Muscle layer of colon (tissue), 2 donors: ENCODE measurements around the gene PSMA6.
"Not testable (repeated sequence)": the region's sequence is repeated elsewhere in the genome, so short reads cannot be mapped to it uniquely, and the experiment has no call there.

ENCODE experiments used
- H3K27ac ChIP-seq: one replicate; pipeline ENCODE4 v1.7.0; 2013; ENCODE audit warnings: low read depth, mild to moderate bottlenecking, low read length, moderate library complexity
- H3K27me3 ChIP-seq, 2 donors: one replicate each; pipeline ENCODE4 v1.7.0; 2013; ENCODE audit warnings: low read length in 2 of 2, mild to moderate bottlenecking in 2 of 2; ENCODE audit not compliant: insufficient read depth in 2 of 2, control insufficient read depth in 1 of 2
- H3K36me3 ChIP-seq: one replicate; pipeline ENCODE4 v1.7.0; 2013; ENCODE audit warnings: mild to moderate bottlenecking, low read length; ENCODE audit not compliant: insufficient read depth
- H3K4me1 ChIP-seq: one replicate; pipeline ENCODE4 v1.7.0; 2013; ENCODE audit warnings: mild to moderate bottlenecking, low read length; ENCODE audit not compliant: insufficient read depth
- H3K4me3 ChIP-seq, 2 donors: one replicate each; pipeline ENCODE4 v1.7.0; 2013; ENCODE audit warnings: low read length in 2 of 2, low read depth in 1 of 2, mild to moderate bottlenecking in 1 of 2, moderate library complexity in 1 of 2
- H3K9ac ChIP-seq: one replicate; pipeline ENCODE4 v1.7.0; 2013; ENCODE audit warnings: low read length
- H3K9me3 ChIP-seq: one replicate; pipeline ENCODE4 v1.7.0; 2013; ENCODE audit warnings: mild to moderate bottlenecking, low read length
- donor health status: abdominal sarcoma.
- donor health status: Adenocarcinoma of cecum.

Gene PSMA6

GRCh38 chr14:35349496-35350365 lies 57.5 kb downstream of the PSMA6 start:
- Histone ChIP-seq H3K36me3 (no peaks in the 10 kb centered on the region), H3K27me3 (no peaks in the 10 kb centered on the region), H3K4me1 (no peaks in the 10 kb centered on the region), H3K27ac (no peak overlapping the region), H3K4me3 (no peak overlapping the region), H3K9me3 (no peaks in the 10 kb centered on the region), H3K9ac (no peak overlapping the region)

- Histone ChIP-seq H3K4me3 (no peak overlapping the region), H3K27me3 (no peaks in the 10 kb centered on the region), H3K9ac (no peak overlapping the region), H3K36me3 (no peaks in the 10 kb centered on the region), H3K9me3 (no peaks in the 10 kb centered on the region), H3K27ac (no peak overlapping the region), H3K4me1 (no peaks in the 10 kb centered on the region)
Observed at GRCh38 chr14:35351497-35351896, 59.3 kb downstream of the PSMA6 start.

DNA sequence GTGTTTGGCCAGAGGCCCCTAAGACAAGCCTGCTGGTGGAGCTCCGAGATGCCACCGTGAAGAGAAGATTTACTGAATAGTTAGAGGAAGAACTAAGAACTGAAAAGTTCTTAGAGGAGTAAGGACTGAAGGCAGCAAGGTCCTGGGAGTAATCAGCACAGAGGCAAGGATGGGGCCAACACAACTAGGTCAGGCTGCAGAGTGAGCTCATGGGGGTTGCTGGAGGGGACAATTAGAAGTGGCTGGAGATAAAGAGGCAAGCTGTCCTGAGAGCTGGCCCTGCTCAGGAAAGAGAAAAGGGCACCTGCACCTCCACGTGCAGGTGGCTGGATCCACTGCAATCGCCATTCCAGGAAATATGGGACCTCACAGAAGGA lies 59.7 kb downstream of the PSMA6 start:
- no peaks in the 10 kb centered on the region for H3K4me1 ChIP-seq
- H3K9ac ChIP-seq = no peak overlapping the region
- H3K27ac ChIP-seq = no peak overlapping the region
- H3K36me3 ChIP-seq = no peaks in the 10 kb centered on the region
- H3K4me3 ChIP-seq = no peak overlapping the region
- H3K27me3 ChIP-seq = no peaks in the 10 kb centered on the region
- H3K9me3 ChIP-seq = no peaks in the 10 kb centered on the region

GRCh38 chr14:35352274-35353233 lies 60.4 kb downstream of the PSMA6 start:
- no peak overlapping the region for H3K27ac ChIP-seq
- no peaks in the 10 kb centered on the region for H3K4me1 ChIP-seq
- H3K36me3 ChIP-seq = no peaks in the 10 kb centered on the region
- H3K9ac ChIP-seq = no peak overlapping the region
- H3K9me3 ChIP-seq = no peaks in the 10 kb centered on the region
- H3K4me3 ChIP-seq = no peak overlapping the region
- H3K27me3 ChIP-seq = no peaks in the 10 kb centered on the region

DNA sequence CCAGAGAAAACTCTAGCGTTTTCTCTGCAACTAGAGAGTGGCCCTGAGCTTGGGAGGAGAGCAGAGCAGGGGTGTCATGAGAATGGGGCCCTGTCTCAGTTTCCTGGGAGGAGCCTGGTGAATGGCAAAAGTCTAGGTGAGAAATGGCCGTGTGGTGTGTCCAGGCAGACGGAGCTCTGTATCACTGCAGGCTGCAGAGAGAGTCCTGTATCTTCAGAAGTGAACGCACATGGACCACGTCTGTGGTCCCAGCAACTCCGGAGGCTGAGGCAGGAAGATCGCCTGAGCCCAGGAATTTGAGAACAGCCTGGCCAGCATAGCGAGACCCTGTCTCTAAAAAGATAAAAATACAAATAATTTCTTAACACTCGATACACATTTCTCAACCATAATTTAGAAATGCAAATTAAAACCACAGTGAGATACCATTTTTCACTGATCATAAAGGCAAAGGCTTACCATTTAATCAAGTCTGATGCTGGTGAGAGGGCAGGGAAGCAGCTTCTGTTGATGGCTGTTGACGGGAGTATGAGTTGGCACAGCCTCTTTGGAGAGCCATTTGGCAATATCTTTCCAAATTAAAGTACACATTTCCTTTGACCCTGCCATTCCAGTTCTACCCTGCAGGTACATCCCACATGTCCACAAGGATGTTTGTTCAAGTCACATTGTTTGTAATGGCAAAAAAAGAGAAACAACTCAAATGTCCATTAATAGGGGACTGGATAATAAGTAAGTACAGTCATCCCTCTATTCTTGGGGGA lies 61.4 kb downstream of the PSMA6 start:
- H3K27ac ChIP-seq = no peak overlapping the region
- H3K9me3 ChIP-seq = no peaks in the 10 kb centered on the region
- no peaks in the 10 kb centered on the region for H3K27me3 ChIP-seq
- no peaks in the 10 kb centered on the region for H3K4me1 ChIP-seq
- H3K36me3 ChIP-seq = no peaks in the 10 kb centered on the region
- H3K4me3 ChIP-seq = no peak overlapping the region
- no peak overlapping the region for H3K9ac ChIP-seq

DNA sequence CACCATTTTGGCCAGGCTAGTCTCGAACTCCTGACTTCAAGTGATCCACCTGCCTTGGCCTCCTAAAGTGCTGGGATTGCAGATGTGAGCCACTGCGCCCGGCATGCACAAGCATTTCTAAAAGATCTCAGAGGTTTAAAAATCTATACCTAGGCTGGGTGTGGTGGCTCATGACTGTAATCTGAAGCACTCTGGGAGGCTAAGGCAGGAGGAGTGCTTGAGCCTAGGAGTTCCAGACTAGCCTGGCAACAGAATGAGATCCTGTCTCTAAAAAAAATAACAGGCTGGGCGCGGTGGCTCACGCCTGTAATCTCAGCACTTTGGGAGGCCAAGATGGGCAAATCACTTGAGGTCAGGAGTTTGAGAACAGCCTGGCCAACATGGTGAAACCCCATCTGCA lies 63.1 kb downstream of the PSMA6 start:
- H3K9ac ChIP-seq, H3K36me3 ChIP-seq, H3K27me3 ChIP-seq, H3K4me1 ChIP-seq, H3K9me3 ChIP-seq, H3K27ac ChIP-seq, H3K4me3 ChIP-seq: not testable (repeated sequence)

GRCh38 chr14:35355981-35356841 lies 64.0 kb downstream of the PSMA6 start:
- H3K9ac ChIP-seq = no peak overlapping the region
- no peaks in the 10 kb centered on the region for H3K4me1 ChIP-seq
- no peaks in the 10 kb centered on the region for H3K27me3 ChIP-seq
- H3K9me3 ChIP-seq = no peaks in the 10 kb centered on the region
- H3K27ac ChIP-seq = no peak overlapping the region
- no peaks in the 10 kb centered on the region for H3K36me3 ChIP-seq
- H3K4me3 ChIP-seq = no peak overlapping the region

- not testable (repeated sequence) for H3K9me3 ChIP-seq, H3K9ac ChIP-seq, H3K4me3 ChIP-seq, H3K27ac ChIP-seq, H3K4me1 ChIP-seq, H3K27me3 ChIP-seq, H3K36me3 ChIP-seq
Observed at GRCh38 chr14:35359655-35360054, 67.5 kb downstream of the PSMA6 start.

DNA sequence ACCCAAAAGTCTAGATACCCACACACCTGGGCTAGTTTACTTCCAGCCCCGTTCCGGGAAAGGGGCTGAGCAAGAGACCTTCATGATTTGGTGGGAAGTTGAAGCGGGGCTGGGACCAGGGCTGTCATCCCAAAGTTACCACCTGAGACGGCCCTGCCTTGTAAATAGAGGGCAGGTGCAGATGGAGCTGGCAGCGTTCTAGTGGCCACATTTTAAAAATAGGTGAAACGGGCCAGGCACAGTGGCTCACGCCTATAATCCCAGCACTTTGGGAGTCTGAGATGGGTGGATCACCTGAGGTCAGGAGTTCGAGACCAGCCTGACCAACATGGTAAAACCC lies 68.9 kb downstream of the PSMA6 start:
- H3K9me3 ChIP-seq = no peaks in the 10 kb centered on the region
- no peaks in the 10 kb centered on the region for H3K36me3 ChIP-seq
- no peak overlapping the region for H3K4me3 ChIP-seq
- H3K27me3 ChIP-seq = no peaks in the 10 kb centered on the region
- no peak overlapping the region for H3K9ac ChIP-seq
- H3K4me1 ChIP-seq = peaks cover 11% of the 10 kb centered on the region
- no peak overlapping the region for H3K27ac ChIP-seq

DNA sequence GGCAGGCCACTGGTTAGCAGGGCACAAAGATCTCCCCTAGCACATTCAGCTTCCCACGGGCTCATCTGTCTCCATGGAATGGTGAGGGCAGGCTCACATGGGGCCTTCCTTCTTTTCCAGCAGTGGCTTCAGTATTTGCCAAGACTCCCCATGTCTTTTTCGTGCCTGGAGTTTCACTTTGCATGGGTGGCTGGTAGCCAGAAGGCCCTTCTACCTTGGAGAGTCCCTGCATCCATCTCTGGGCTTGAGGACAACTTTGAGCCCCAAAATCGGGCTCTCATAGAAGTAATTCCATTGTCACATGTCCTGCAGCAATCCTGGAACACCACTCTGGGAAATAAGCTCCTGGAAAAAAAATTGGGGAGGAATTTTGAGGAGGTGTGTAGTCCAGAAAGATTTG lies 70.3 kb downstream of the PSMA6 start:
- Histone ChIP-seq H3K4me3 (no peak overlapping the region), H3K27me3 (no peaks in the 10 kb centered on the region), H3K36me3 (no peaks in the 10 kb centered on the region), H3K27ac (no peak overlapping the region), H3K9ac (no peak overlapping the region), H3K4me1 (peaks cover 18% of the 10 kb centered on the region), H3K9me3 (no peaks in the 10 kb centered on the region)
